NCI-H82 treated with DMSO at 0.1 percent for 48 hours (cell line): ENCODE measurements around the gene MTG1.

Source experiments
- DNase-seq: peaks from one replicate; lab custom pipeline; 2025; ENCODE audit not compliant: unreplicated experiment; lab: John Stamatoyannopoulos, UW

Gene MTG1

DNA sequence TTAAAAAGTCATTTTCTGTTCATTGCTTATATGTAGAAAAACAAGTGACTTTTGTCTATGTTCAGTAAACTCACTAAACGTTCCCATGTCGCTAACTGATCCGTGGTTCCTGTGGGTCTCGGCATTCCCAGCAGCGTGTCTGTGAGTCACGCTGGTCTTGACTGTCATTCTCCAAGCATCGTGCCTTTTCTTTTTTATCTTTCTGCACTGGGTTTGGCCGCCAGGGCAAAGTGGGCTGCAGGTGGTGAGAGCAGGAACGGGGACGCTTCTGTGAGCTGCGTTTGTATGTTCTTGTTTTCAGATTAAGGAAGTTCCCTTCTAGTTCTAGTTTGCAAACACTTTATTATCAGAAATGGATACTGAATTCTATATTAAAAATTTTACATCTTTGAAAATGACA, 53.0 kb downstream of the MTG1 start:
- no peak for DNase-seq

DNA sequence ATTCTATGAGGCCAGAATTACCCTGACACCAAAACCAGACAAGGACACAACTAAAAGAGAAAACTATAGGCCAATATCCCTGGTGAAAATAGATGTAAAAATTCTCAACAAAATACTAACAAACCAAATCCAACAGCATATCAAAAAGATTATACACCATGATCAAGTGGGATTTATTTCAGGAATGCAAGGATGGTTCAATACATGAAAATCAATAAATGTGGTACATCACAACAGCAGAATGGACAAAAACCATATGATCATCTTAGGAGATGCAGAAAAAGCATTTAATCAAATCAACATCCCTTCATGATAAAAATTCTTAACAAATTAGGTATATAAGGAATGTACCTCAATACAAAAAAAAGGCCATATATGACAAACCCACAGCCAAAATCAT, 54.2 kb downstream of the MTG1 start:
- DNase-seq: no peak

DNA sequence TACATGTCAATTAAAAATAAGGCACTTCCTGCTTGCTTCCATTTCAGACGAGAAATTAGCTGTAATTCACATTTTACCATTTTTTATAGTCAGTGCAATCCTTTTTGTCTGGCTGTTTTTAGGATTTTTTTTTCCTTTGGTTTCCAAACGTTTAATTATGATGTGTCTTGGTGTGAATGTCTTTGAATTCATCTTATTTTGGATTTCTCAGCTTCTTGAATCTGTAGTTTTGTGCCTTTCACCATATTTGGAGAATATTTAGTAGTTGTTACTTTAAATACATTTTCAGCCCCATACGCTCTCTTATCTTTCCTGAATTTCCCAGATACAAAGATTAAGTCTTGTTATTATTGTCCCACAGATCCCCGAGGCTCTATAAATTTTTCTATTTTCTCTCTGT, 57.4 kb downstream of the MTG1 start:
- DNase-seq: no peak

DNA sequence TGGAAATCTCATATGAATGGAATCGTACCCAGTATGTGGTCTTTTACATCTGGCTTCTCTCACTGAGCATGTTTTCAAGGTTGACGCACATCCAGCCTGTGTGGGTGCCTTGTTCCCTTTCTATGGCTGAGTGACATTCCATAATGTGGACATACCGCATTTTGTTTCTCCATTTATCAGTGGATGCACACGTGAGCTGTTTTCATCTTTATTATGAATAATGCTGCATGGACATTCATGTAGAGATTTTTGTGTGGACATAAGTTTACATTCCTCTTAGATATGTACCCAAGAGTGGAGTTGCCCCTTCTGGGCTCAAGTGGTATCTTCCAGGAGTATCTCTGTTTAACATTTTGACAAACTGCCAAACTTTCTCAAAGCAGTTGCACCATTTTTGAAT, 58.5 kb downstream of the MTG1 start:
- DNase-seq: no peak

DNA sequence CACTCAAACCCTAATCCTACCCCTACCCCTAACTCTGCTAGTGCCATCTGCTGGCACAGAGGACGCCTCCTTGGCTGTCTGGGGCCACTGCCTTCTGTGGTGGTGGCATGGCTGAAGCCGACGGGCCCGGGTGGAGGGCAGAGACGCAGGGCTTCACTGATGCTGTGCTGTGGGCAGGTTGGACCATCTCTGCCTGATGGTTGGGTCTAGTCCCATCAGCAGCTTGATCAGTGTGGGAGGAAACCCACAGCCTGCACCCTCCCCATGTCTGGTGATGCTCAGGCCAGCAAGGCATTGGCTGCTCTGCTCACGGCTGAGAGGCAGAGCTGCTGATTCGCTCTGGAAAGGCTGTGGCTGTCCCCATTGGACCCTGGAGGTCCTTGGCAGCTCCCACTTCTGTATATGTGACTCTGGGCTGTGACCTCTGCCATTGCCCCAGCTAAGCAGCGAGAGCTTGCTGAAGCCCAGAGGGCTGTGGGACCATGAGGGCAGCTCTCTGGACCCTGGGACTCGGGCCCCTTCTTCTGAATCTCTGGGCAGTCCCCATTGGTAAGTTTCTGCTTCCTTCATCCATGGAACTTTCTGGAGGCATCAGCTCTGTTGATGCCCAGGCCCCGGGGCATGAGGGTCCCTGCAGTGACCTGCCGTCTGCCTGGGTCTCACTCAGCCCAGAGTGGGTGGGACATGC, 59.7 kb downstream of the MTG1 start, which contains the start of gene SCART1:
Gene SCART1, plus strand, starts transcription at position 430 of the 688 bp plus-strand sequence. Its CDS starts 53 bp downstream, at position 483.
- DNase-seq: no peak

DNA sequence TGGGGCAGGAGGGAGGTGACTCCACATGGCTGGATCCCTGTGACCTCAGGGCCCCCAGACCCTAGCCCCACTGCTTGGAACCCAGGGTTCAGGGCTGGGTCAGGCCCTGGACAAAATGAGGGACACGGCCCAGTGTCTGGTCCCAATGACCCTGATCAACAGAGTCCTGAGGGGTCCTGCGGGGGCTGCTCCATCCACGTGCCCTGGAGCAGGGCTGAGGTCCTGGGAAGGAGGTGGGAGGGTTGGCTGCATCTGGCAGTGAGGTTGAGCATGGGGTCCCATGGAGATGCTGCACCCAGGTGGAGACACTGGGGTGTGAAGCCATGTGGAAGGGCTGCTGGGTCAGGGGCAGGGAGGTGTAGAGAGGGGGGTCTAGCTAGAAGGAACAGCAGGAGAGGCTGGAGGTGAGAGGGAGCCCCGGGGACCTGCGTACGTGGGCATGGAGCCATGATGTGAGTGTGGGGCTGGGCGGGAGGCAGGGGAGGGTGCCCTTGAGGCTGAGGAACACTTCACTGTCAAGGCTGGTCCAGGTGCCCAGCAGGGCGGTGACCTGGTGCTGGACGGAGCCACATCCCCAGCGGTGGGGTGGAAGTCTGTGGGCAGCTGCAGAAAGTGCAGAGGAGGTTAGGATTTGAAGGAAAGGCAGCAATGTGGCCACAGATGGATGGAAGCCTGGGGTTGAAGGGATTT, 60.4 kb downstream of the MTG1 start:
- DNase-seq: no peak

DNA sequence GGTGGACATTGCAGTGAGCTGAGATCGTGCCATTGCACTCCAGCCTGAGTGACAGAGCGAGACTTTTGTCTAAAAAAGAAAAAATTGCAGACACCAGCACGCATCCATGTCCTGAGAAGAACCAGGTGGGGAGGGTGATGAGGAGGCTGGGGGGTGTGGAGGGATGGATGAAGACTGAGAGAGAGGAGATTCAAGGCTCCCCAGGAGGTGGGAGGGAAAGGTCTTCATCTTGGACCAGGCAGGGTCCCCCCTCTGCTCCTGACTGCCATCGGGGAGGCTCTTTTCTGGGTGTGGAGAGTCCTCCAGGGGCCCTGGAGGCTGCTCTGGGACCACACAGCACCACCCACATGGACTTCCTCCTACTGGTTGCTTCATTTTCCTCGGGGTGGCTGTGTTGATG, 61.2 kb downstream of the MTG1 start:
- DNase-seq: no peak

DNA sequence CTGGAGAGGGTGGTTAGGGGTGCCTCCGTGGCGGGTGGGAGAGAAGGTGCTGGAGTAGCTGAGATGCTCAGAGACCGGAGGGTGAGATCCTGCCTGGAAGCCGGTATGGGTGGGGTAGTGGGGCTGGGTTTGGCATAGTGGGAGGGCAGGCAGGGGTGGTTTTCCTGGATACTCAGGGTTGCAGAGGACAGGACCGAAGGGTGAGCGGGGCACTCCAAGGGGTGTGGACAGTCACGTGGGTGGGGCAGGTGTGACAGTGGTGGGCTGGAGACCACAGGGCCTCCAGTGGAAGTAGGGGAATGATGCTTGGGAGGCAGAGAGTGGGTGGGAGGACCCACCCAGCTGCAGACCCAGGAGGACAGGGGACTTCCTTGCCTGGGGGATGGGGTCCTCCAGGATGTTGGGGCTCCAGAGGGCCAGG, 61.7 kb downstream of the MTG1 start:
- DNase-seq: no peak

DNA sequence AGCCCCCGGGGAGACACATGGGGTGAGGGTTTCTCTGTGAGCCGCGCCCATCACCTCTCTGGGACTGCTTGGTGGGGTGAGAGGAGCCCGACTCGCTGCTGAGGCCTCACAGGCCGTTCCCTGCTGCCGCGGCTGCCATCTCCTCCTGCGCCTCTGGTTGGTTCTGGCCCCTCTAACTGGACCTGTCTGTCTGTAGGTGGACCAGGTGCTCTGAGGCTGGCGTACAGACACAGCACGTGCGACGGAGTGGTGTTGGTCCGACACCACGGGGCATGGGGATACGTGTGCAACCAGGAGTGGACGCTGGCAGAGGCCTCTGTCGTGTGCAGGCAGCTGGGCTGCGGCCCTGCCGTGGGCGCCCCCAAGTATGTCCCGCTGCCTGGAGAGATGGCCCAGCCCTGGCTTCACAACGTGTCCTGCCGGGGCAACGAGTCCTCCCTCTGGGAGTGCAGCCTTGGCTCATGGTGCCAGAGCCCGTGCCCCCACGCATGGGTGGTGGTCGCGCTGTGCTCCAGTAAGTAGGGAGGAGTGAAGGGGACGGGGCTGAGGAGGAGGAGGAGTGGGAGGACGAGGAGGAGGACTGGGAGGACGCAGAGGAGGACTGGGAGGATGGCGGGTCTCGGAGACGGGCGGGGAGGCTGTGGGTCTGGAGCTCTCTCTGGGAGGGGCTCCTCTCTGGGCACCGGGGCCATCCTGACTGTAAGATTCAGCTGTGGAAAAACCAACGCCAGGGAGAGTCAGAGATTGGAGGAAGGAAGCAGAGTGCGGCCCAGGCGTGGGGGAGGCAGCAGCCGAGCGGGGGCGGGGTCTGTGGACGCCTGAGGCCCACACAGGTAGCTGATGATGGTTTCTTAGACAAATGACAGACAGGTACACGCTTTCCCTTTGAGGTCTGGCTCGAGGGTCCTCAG, 62.3 kb downstream of the MTG1 start:
- DNase-seq: no peak

DNA sequence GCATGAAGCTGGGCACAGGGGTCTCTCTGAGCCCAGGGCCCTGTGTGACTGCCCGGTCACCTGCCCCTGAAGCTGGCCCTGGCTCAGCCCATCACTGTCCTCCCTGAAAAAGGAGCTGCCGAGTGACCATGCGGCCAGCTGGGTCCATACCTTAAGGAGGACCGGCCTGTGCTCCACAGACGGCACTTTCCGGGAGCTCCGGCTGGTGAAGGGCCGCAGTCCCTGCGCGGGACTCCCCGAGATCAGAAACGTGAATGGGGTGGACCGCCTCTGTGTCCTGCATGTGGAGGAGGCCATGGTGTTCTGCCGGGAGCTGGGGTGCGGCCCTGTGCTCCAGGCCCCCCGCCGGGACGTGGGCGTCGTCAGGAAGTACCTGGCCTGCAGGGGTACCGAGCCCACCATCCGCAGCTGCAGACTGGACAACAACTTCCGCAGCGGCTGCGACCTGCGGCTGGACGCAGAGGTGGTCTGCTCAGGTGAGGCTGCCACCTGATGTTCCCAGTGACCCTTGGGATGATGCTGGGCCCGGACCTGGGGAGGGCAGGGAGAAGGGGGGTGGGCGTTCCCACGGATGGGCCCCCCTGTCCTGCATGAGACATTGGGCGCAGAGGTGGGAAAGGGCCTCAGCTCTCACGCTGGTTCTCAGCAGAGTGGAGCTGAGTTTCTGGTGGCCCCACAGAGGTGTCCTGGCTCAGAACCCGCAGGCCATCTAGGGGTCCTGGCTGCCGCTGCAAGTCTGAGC, 63.3 kb downstream of the MTG1 start:
- no peak for DNase-seq

DNA sequence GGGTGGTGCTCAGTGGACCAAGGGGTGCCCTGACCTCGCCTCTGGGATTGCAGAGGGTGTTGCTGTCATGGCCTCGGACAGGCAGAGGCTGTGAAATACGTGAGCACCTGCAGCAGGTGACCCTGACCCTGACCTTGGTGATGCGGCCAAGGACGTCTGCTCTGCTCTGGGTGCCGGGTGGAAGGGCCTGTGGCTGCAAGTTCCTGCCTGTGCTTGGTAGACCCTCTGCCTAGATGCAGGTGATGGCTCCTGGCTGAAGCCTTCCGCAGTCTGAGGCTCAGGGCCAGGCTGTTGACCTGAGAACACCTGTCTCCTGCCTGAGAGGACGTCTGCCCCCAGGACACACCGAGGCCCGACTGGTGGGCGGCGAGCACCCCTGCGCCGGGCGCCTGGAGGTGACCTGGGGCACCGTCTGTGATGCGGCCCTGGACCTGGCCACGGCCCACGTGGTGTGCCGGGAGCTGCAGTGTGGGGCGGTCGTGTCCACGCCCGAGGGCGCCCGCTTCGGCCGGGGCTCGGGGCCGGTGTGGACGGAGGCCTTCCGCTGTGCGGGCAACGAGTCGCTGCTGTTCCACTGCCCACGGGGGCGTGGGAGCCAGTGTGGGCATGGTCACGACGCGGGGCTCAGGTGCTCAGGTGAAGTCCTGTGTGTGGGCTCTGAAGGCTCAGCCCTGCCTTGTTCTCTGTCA, 64.2 kb downstream of the MTG1 start:
- DNase-seq: no peak

DNA sequence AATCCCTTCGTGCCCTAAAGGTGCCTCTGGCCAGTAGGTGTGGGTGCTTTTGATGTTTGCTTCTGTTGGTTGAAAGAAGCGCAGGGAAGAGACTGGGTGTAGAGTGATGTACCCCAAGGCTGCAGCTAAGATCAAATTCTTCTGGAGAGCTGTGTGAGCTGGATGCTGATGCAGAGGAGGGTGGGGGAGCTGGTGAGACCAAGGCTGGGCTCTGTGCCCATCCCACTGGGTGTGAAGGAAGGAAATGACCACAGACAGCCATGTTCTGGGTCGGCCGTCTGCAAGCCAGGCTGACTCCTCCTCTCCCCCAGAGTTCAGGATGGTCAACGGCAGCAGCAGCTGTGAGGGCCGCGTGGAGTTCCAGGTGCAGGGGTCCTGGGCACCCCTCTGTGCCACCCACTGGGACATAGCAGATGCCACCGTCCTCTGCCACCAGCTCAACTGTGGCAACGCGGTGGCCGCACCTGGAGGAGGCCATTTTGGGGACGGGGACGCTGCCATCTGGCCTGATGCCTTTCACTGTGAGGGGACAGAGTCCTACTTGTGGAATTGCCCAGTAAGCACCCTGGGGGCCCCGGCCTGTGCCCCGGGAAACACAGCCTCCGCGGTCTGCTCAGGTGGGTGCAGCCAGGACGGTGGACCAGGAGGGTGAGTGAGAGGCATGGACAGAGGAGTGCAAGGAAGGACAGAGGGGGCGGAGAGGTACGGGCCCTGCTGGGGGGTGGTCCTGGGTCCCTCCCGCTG, 64.9 kb downstream of the MTG1 start:
- DNase-seq: no peak

DNA sequence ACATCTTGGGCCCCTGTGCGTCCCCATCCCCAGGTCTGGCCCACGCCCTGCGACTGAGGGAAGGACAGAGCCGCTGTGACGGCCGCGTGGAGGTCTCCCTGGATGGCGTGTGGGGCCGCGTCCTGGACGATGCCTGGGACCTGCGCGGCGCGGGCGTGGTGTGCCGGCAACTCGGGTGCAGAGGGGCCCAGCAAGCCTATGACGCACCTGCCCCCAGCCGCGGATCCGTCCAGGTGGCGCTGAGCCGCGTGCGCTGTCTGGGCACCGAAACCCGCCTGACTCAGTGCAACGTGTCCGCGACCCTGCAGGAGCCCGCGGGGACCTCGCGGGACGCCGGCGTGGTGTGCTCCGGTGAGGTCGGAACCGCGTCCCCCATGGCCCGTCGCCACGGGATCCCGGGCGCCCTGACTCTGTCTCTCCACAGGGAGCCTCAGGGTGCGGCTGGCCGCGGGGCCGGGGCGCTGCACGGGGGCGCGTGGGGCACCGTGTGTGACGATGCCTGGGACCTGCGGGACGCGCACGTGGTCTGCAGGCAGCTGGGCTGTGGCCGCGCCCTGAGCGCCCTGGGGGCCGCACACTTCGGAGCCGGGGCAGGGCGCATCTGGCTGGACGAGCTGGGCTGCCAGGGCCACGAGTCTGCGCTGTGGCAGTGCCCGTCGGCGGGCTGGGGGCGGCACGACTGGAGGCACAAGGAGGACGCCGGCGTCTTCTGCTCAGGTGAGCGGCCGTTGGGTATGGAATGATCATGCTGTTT, 65.7 kb downstream of the MTG1 start:
- no peak for DNase-seq

DNA sequence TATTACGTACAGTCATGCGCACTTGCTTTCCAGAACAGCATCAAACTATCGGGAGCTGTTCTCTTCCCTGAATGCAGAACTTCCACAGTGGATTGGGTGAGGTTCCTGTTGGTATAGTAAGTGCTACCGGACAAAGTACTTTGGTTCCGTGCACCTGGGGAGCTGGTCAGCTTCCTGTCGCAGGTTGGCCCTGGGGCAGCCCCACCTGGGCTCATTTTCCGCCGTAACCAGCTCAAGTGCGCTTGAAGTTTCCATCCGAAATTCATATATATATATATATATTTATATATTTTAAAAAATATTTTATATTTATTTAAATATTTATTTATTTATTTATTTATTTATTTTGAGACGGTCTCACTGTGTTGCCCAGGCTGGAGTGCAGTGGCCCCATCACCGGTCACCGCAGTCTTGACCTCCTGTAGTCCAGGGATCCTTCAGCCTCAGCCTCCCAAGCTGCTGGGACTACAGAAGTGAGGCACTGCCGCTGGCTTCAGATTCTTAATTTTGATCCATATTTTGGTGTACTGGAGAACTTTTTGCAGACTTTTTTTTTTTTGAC, 66.3 kb downstream of the MTG1 start:
- no peak for DNase-seq

DNA sequence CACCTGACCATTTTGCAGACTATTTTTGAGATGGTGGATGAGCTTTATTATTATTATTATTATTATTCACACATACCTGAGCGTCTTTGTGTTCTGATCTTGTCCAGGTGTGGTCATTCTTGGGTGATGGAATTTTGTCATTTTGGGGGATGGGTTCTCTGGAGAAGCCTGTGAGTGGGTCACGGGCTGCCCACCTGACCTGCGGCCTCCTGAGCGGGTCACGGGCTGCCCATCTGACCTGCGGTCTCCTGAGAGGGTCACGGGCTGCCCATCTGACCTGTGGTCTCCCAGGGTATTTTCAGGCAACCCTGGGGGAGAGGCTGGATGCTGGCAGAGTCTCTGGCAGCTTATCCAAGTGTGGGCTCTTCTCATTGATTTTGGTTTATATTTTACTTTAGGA, 67.1 kb downstream of the MTG1 start:
- DNase-seq: no peak

DNA sequence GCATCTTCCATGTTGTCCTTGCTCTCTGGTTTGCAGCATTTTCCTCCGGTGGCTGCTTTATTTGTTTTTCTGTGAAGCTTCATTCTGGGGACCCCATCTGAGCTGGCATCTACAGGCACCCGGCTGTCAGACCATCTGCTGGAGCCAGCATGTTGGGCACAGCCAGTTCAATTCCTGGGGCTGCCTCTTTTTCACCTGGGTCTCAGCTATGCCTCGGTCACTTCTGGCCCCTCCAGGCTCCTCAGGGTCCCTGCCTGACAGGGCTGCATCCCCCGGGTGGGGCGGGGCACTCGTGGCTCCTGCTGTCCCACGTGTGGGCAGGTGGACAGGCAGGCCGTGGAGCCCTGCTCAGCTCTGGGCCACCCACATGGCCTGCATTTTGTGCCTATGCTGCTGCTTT, 67.9 kb downstream of the MTG1 start:
- DNase-seq: no peak

DNA sequence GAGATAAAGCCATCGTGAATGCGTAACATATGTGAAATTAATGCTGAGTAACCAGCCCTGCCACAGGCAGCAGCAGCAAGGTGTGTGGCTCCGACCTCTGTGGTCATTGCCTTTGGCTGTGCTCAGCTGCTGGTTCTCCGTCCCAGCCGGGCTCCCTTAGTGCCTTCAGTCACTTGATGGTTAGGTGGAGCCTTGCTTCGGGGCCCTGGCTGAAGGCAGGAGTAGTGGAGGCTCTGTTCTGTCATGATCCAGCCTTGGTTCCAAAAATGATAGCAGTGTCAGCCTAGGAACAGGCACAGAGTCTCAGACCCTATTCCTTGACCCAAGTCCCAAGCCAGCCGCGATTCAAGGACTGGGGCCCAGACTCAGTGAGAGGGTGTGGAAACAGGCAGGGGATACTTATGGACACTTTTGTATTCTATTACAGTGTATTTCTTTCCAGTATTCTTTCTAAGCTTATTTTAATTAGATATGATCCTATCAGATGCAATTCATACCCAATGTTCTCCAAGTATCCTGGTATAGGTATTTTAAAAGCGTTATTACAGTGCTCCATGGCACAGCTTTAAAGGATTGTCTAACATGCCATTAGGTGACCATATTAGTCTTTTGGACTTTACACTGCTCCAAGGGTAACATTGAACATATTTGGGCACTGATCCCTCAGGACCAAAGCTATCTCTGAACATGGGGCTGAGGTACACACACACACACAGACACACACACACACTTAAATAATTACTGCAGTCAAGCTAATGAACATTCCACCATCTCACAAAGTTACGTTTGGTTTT, 68.8 kb downstream of the MTG1 start:
- no peak for DNase-seq

DNA sequence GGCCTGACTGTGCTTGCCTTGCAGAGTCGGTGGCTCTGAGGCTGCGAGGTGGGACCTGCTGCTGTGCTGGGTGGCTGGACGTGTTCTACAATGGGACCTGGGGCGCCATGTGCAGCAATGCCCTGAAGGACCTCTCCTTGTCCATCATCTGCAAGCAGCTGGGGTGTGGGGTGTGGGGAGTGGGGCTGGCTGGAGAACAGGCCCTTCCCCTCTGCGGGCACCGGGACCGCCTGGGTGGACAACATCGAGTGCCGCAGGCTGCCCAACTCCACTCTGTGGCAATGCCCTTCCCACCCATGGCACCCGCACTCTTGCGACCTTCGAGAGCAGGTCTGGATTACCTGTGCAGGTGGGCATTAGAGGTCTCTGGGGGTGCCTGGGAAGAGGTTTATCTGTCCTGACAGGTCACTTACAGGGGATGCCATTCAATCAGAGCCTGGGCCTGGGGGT, 70.7 kb downstream of the MTG1 start:
- no peak for DNase-seq
